ENCODE data around the gene HSPB7.
A peak's percentile ranks its signal among the peaks of the same experiment; 100 is the strongest.
"Not testable (repeated sequence)": the region's sequence is repeated elsewhere in the genome, so short reads cannot be mapped to it uniquely, and the experiment has no call there.

HSPB7 gene

GRCh38 chr1:16017461-16018303 lies at the start of gene HSPB7:
TSS of gene HSPB7 (minus strand) at chr1:16018043. CDS start at chr1:16017963, 80 bp downstream.
- no peak for DNase-seq

DNA sequence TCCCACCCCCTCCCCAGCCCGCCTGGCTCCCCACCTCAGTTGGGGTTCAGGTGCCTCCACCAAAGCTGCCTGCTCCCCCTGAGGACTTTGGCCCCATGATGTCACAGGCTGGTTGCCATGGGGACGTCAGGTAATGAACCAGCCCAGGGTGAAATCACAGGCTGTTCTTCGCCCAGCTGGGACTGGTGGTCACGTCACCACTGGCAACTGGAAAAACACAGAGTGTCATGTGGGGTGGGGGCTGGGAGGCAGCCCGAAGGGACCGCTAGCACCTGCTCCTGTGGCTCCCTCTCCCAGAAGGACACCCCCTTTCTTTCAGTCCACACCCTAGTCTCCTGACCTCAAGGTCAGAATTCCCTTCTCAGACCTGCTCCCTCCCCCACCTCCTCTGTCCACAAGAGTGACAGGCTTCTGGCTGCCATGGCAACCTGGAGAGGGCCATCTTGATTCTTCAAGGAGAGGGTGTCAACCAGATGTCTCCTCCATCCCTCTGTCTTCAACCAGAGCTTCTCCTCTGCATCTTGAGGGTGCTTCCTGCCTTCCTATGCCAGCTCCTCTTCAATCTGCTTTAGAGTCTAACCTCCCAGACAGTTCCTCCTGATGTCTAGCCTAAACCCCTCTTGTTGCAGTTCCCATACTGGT lies 49.4 kb upstream of the HSPB7 start:
- DNase-seq: no peak

GRCh38 chr1:16066245-16066644 lies 48.4 kb upstream of the HSPB7 start:
- no peak for DNase-seq

DNA sequence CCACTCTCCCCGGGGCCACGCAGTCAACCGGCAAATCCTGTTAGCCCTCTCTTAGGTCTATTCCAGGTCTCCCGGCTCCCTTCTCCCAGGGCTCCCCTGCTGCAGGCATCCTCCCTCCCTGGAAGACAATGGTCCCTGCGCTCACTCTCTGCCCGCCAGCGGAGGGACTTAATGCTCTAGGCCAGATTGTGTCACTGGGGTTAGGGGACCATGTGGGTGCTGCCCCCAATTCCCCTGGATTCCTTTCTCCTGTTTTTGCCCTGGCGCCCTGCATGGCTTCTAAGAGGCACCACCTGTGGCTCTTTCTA lies 47.4 kb upstream of the HSPB7 start:
- DNase-seq: no peak

GRCh38 chr1:16064536-16065268 lies 46.9 kb upstream of the HSPB7 start:
- DNase-seq: no peak

DNA sequence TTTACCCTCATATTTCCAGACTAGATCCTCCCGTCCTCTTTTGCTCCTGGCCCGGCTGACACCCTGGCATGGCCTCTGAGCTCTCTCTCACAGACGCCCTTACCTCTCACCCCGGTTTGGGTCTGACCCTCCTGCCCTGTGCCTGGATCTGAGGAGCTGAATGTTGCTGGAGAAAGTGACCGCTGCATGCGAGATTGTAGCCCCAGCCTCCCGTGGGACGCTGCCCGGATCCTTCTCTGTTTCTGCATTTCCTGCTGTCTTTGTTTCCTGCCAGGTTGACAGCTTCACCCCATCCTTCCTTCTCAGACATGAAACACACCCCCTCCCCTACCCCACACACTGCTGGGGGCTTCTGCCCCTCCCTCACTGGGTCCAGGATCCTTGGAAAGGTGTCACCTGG lies 46.1 kb upstream of the HSPB7 start:
- DNase-seq: no peak

DNA sequence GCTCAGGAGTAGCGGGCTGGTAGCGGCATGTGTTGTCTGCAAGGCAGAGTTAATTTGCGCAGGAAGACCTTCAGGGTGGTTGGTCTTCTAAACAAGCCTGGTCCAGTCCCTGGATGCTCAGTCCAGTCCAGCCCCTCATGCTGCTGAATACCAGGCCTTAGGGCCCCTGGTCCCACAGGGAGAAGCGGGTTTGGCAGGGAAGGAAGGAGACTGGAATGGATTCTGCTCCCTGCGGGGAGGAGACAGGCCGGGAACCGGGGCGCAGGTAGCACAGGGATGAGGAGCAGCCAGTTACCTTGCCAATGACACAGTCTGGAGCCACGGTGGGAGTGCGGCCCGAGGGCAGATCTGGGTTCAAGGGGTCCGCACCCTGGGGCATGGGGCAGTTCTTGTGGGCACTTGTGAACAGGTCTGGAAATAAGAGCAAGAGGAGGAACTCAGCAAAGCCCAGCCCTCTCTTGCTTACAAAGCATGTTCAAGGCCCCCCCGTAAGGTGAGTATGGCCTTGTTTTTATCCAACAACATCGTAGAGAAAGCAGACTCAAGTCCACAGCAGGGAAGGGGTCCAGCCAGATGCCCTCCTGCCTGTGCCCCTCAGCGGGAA lies 45.5 kb upstream of the HSPB7 start:
- no peak for DNase-seq

DNA sequence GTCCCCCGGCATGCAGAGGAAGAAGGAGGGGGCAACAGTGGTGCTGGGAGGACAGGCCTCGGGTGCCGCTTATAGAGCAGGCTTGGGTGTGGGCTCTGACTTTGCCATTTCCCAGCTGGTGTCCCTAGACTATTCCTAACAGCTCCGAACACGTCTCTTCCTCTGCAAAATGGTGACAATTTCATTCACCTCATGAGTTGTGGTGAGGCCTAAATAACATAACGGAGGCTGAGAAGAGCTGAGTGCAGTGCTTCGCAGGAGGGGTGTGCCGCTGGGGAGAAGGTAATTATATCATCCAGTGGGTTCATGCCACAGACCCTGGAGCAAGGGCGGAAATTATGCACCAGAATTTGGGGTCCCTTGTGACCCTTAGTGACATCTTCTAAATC lies 44.8 kb upstream of the HSPB7 start:
- not testable (repeated sequence) for DNase-seq

DNA sequence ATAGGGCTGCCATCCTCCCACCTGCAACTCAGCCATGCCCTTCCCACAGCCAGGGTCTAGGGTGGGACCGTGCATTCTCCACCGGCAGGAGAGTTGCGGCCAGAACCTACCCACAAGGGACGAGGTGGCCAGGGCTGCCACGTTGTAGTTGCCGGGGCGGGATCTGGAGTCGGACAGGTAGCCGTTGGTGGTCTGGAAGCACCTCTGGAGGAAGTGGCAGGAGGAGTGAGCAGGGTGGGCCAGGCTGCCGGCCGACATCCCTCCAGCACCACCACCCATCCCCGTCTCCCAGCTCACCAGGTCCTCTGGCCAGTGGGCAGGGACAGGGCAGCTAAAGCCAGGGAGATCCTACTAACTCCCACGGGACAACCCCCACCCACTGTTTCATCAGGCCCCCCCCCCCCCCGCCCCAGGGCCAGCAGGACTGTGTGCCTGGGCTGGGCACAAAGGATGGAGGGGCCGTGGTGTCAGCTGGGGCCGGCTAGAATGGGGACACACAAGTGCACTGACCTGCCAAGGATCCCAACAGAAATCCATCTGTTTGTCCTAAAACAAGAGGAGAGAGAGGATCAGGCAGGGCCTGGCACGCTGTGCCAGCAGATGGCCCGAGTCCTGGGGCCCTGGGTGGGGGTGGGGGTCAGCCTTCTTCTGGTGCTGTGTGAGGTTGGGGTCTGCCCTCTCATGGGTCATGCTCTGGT lies 44.3 kb upstream of the HSPB7 start:
- DNase-seq: not testable (repeated sequence)

DNA sequence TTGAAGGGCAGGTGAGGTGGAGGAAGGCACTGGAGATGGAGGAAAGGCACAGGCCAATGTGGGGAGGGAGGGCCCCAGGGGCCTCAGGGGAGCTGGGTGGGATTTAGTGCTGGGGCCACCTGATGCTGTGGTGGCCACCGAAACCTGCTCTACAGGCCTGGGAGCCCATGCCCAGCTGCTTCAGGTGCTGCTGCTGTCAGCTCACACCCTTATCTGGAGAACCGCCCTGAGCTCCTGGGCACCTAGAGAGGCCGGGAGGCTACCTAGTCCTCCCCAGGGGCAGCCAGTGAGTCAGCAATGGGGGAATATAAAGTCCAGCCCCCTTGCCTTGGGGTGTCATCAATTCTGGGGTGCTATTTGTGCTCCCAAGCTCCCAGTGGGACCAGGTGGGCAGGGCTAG lies 43.4 kb upstream of the HSPB7 start:
- DNase-seq: no peak

GRCh38 chr1:16058394-16059120 lies 40.7 kb upstream of the HSPB7 start:
- not testable (repeated sequence) for DNase-seq

- DNase-seq: not testable (repeated sequence)
Measured at GRCh38 chr1:16057314-16057915, 39.6 kb upstream of the HSPB7 start.

GRCh38 chr1:16056521-16056912 lies 38.7 kb upstream of the HSPB7 start:
- not testable (repeated sequence) for DNase-seq

GRCh38 chr1:16055613-16056520 lies 38.0 kb upstream of the HSPB7 start:
- DNase-seq: peak; percentile 79

- no peak for DNase-seq
Measured at GRCh38 chr1:16054598-16055540, 37.0 kb upstream of the HSPB7 start.

DNA sequence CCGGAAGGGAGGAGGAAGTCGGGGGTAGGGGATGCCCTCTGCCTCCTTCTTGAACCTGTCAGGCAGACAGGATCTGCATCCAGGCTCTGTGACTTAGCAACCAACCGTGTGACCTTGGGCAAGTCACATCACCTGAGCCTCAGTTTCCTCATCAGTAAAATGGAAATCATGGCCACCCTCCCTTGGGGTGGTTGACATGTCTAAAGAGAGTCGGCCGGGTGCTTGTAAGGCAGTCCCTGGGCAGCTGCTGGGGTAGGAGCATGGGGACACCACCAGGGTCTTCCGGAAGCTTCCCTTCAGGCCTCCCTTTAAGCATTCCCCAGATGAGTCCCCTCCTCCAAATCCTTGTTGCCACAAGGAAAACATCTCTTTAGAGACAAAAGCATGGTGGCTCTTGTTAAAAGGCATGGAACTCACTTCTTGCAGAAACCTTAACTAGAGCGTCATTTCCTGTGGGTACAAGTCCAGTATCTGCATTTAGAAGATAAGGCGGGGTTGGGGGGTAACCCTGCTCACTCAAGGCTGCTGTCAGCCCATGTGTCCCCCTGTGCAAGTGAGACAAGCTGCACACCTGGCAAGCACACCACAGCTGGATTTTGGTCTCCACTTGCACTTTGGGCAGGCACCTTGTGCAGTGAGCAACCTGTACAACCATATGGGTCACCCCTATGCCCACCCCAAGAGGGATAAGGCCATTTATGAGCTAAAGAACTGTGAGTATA lies 36.1 kb upstream of the HSPB7 start:
- no peak for DNase-seq

GRCh38 chr1:16051949-16052348 lies 34.1 kb upstream of the HSPB7 start:
- DNase-seq: not testable (repeated sequence)

DNA sequence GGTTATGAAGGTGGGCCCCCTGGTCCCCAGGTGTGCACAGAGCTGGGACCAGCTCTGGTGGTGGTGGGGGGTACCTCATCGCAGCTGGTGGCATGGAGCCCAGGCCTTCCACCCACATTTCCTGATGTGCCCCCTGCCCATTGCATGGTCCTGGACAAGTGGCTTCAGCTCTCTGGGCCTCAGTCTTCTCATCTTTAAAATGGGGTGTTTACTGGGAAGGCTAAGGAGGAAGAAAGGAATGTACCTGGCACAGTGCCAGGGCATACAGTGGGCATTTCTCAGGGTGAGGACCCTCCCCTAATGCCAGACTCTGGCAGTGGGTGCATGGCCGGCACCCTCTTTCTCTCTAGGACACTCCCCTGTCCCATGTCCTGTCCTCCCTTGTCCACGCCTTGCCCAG lies 33.2 kb upstream of the HSPB7 start:
- no peak for DNase-seq

DNA sequence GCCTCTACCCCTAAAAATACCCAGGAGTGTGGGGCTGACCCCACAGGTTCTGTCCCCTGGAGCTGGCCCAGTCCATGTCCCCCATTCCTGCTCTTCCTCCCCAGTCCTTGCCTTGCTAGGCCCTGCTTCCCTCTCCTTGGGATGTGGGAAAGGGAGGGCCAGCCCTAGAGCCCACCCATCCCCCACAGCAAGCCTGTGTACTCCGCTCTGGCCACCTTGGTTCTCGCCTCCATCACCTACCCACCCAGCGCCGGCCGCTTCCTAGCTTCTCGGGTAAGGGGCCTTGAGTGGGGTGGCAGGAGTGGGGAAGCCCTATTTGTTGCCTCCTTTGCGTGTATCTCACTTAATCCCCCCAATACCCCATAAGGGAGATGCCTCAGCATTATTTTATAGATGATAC lies 32.5 kb upstream of the HSPB7 start:
- no peak for DNase-seq

Data from suppressor macrophage treated with lipopolysaccharide for 4 hours (primary cell).